B cell (primary cell): ENCODE results near the gene ACBD3.

Experiments
- CTCF ChIP-seq: fragments of 200-600 bp; IDR thresholded peaks from one replicate; pipeline ENCODE4 v1.8.0; 2022; ENCODE audit warnings: antibody characterized with exemption, mild to moderate bottlenecking
- EZH2 ChIP-seq: IDR thresholded peaks from 2 replicates; pipeline ENCODE4 v1.6.1; 2012; ENCODE audit warnings: borderline replicate concordance, low read depth, mild to moderate bottlenecking, moderate library complexity, low read length; ENCODE audit not compliant: insufficient read depth, poor library complexity, severe bottlenecking

DNA sequence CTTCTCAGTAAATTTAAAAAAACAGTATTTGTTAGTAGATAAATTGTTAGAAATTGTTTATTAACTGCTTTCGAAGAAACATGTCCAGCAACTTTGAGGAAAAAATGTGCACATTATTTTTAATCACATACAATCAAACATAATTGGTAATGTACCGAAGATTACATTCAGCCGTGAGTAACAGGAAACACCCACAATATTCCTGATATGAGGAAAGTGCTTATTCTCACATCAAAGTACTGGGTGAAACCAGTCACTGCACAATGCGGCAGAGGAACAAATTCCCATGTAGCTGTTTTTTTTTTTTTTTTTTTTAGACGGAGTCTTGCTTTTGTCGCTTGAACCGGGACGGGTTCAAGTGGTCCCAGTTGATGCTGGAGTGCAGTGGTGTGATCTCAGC lies 9.7 kb downstream of the ACBD3 start:
- TF ChIP-seq CTCF (no peak), EZH2 (no peak)
